OCI-M2 (cell line): Measurements from ENCODE around the gene NFS1.
"Not testable (repeated sequence)": the region's sequence is repeated elsewhere in the genome, so short reads cannot be mapped to it uniquely, and the experiment has no call there.

Source experiments
- DNase-seq: peaks from one replicate; lab custom pipeline; 2025; ENCODE audit not compliant: unreplicated experiment; lab: John Stamatoyannopoulos, UW

NFS1 gene

DNA sequence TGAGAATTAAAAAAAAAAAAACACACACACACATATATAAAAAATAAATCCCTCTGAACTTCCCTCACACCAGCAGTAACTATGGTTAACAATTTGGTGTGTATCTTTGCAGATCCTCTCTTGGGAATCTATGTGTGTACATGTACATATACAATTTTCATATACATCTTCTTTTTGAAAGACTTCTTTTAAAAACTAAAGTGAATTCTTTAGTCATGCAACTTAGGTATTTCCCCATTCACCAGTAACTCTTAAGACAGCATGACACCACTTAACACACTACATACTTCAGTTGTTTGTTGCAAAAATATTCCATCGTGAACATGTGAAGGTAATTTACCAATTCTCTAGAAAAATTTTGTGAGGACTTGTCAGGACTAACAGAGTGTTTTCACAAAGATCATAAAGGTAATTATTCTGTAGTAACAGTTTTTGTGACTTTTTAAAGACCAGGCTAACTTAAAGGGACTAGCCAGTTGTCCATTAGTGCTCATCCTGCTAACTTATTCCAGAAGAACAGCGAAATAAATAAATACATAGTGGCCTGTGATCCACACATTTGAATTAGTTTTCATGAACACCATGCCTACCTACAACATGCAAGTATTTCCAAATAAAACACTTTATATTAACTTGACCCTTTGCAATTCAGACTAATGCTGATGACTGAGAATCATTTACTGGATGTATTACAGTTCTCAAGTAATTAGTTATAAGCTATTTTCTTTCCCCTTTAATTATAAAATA lies 30.9 kb upstream of the NFS1 start:
- DNase-seq = no peak

DNA sequence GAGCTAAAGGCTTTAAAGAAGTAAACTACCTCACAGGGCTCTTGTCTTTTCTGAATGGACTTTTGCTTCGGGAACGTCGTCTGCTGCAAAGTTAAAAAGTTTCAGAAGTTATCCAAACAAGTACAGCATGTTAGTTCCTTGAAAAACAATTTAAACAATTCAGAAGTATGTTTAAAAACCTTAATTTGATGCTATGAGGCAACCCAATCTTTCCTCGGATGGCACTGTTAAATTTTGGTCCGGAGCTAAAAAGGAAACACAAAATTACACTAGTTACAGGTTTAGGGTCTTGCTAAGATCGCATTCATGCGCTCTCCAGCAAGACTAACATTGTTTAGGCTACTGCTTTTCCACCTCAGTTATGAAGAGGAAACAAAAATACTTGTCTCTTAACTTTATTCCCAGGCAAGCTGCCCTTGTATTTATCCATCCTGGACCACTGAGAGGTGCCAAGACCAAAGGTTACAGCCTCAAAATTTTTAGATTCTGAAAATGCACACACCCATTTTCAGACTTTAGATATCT lies 30.2 kb upstream of the NFS1 start:
- DNase-seq = no peak

DNA sequence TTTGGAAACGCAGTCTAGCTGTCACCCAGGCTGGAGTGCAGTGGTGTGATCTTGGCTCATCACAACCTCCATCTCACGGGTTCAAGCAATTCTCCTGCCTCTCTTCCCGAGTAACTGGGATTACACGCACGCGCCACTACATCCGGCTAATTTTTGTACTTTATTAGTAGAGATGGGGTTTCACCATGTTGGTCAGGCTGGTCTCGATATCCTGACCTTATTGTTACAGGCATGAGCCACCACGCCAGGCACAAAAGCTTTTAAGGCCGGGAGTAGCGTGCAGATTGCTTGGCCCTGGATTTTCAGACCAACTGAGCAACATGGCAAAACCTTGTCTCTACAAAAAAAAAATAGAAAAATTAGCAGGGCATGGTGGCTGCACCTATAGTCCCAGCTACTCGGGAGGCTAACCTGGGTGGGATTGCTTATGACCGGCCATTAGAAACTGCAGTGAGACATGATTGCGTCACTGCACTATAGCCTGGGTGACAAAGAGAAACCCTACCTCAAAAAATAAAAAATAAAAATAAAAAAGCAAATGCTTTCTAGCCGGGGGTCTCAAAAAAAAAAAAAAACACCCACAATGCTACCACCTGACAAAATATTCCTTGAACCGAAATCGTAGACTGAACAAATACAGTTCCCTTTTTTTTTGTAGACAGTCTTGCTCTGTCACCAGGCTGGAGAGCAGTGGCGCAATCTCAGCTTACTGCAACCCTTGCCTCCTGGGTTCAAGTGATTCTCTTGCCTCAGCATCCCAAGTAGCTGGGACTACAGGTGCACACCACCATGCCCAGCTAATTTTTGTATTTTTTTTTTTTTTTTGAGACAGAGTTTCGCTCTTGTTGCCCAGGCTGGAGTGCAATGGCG lies 27.9 kb upstream of the NFS1 start:
- DNase-seq = no peak

DNA sequence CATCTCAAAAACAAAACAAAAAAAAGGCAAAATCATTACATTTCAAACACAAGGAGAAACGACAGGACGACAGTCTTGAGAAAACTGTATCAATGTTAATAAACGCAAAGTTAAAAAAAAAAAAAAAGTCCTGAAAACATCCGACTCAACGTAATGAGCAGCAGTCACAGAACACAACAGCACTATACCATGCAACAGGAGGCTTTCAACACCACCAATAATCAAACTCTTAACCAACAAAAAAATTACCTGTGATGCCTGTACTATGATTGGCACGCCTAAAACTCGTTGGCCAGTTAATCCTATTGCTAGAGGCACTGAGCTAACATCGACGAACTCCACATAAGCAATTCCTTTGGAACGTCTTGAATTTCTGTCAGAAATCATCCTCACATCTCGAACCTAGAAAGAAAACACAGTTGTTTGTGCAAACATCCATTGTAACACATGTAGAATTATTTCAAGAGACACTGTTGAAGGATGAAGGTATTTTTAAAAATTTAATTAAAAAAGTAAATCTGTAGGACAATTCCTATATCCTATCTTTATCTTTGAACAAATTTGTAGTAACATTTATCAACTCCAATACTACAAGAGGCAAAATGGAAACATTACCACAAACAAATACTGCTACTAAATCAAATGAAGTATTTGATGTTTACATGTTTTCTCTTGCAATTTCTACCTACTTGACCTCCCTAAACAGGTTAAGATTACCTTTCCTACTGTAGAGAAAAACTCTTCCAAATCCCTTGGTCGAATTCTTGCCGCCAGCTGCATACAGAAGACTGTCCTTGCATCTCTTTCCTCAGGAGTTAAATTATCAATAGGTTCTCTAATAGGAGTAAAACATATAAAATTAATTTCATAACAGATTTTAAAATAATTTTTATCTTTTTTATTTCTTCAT lies 25.4 kb upstream of the NFS1 start:
- no peak for DNase-seq

DNA sequence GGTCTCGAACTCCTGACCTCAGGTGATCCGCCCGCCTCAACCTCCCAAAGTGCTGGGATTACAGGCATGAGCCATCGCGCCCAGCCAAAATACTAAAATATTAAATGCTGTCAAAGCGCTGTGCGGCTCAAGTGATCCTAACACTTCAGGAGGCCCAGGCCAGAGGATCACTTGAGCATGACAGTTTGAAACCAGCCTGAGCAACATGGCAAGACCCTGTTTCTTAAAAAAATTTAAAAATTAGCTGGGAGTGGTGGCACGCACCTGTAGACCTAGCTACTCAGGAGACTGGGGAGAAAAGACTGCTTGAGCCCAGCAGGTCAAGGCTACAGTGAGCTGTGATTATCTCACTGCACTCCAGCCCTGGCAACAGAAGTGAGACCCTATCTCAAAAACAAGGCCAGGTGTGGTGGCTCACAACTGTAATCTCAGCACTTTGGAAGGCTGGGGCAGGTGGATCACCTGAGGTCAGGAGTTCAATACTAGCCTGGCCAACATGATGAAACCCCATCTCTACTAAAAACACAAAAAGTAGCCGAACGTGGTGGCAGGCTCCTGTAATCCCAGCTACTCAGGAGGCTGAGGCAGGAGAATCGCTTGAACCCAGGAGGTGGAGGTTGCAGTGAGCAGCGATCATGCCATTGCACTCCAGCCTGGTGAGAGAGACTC lies 24.6 kb upstream of the NFS1 start:
- not testable (repeated sequence) for DNase-seq

DNA sequence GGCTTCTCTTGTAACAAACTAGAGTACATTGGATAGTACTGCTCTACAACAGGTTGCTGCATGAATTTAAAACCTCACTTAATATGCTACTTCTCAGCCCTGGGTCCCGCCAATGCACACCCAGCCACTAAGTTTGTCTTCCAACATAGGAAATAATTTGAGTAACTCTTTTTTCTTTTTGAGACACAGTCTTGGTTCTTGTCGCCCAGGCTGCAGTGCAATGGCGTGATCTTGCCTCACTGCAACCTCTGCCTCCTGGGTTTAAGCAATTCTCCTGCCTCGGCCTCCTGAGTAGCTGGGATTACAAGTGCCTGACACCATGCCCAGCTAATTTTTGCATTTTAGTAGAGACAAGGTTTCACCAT lies 24.1 kb upstream of the NFS1 start:
- not testable (repeated sequence) for DNase-seq

DNA sequence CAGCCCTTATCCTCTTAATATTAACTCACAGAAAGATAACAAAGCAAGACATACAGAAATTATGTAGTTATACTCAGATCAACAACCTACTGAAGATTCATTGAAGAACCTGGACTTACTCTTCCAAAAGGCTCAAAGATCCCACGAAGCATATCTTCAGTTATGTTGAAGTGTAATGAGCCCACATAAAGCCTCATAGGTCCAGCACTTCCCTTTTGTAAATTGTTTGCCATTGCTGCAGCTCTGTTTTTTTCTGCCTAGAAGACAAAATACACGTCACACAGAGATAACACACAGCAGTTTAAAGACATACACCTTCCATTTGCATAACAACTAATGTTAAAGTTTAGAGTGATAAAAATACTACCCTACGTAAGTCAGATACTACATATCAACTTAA lies 22.5 kb upstream of the NFS1 start:
- no peak for DNase-seq

DNA sequence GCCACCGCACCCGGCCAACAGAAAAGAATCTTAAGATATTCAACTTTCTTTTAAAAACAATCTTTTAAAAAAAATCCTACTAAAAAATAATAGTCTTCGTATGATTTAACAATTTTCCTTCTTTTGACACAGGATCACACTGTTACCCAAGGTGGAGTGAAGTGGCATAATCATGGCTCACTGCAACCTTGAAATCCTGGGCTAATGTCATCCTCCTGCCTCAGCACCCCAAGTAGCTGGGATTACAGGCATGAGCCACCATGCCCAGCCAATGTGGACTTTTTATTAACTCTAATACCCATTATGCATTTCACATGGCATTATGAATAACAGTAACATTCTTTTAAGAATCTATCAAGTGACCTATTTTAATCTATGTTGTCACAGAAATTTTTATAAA lies 22.1 kb upstream of the NFS1 start:
- DNase-seq = no peak

DNA sequence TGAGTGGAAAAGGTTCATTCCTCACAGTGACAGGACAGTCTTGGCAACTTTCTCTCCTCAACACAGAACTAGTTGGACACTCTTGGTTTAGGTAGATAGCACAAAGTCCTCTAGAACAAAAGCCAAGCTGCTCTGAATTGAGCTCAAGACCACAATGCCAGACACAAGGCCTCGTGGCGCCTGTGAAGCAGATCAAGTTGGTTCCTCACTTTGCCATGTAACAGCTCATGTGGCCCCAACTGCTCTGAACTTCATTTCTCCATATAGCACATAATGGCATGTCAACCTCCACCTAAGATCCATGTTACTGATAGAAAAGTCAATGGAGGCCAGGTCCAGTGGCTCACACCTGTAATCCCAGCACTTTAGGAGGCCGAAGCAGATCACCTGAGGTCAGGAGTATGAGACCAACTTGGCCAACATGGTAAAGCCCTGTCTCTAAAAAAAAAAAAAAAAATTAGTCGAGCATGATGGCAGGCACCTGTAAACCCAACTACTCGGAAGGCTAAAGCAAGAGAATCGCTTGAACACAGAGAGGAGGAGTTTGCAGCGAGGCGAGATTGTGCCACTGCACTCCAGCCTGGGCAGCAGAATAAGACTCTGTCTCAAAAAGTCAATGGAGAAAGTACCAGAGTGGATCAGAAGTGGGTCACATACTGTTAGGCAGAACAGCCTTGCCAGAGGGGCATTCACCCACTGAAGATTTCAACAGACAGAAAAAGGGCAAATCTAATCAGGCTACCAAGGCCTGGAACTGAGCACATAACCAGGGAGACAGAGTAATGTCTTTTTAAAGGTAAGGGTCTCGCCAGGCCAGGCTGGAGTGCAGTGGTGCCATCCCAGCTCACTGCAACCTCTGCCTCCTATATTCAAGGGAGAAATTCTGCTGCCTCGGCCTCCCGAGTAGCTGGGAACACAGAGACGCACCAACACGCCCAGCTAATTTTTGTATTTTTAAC lies 21.3 kb upstream of the NFS1 start:
- no peak for DNase-seq

DNA sequence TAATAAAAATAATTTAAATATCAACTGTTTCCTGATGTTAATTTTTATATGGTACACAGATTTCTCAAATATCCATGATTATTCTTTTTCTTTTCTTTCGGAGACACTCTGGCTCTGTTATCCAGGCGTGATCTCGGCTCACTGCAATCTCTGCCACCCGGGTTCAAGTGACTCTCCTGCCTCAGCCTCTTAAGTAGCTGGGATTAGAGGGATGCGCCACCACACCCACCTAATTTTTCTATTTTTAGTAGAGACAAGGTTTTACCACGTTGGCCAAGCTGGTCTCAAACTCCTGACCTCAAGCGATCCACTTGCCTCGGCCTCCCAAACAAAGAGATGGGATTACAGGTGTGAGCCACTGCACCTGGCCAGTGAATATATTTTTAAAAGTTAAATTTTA lies 20.6 kb upstream of the NFS1 start:
- no peak for DNase-seq

DNA sequence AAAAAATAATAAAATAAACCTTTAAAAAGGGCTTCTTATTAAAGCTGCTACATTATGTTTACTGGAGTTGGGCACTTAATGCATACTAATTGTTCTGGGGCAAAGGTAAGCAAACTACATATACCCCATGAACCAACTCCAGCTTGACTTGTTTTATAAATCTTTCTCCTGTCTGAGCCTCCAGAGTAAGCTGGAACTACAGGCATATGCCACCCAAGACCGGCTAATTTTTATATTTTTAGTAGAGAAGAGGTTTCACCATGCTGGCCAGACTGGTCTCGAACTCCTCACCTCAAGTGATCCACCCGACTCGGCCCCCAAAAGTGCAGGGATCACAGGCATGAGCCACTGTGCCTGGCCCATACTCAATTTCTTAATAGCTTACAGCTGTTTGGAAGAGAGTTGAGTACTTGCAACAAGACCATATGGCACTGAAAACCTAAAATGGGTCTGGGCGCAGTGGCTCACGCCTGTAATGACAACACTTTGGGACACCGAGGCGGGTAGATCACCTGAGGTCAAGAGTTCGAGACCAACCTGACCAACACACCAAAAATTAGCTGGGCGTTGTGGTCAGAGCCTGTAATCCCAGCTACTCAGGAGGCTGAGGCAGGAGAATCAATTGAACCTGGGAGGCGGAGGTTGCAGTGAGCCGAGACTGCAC lies 20.0 kb upstream of the NFS1 start:
- DNase-seq = no peak

DNA sequence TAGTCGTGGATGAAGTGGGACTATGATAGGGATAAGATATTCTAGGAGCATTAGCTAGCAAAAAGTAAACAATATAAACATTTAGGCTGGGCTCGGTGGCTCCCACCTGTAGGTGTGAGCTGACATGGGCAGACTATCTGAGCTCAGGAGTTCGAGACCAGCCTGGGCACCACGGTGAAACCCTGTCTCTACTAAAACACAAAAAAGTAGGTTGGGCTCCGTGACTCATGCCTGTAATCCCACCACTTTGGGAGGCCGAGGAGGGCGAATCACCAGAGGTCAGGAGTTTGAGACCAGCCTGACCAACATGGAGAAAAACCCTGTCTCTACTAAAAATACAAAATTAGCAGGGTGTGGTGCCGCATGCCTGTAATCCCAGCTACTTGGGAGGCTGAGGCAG lies 19.2 kb upstream of the NFS1 start:
- not testable (repeated sequence) for DNase-seq

DNA sequence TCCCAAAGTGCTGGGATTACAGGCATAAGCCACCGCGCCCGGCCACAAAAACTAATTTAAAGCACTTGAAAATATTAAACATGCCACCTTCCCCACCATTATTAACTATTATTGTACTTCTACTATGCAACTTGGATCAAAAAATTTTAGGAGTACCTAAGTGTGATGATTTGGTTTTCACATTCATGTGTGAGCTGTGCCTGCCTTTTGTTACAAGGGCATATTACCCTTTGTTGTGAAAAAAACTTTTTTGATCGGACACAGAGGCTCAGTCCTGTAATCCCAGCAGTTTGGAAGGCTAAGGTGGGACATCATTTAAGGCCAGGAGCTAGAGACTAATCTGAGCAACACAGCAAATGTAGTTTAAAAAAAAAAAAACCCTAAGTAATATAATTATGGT lies 17.2 kb upstream of the NFS1 start:
- DNase-seq = no peak

DNA sequence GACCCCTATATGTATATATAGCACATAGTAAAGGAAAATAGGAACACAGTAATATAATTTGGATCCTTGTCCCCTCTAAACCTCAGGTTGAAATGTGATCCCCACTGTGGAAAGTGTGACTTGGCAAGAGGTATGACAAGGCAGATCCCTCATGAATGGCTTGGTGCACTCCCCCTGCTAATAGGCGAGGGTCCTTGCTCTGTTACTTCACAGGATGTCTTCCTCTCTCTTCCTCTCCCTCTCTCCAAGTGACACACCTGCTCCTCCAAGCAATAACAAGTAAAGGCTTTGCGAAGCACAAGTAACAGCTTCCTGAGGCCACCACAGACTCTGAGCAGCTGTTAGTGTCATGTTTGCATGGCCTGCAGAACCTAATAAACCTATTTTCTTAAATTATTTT lies 16.5 kb upstream of the NFS1 start:
- DNase-seq = no peak

DNA sequence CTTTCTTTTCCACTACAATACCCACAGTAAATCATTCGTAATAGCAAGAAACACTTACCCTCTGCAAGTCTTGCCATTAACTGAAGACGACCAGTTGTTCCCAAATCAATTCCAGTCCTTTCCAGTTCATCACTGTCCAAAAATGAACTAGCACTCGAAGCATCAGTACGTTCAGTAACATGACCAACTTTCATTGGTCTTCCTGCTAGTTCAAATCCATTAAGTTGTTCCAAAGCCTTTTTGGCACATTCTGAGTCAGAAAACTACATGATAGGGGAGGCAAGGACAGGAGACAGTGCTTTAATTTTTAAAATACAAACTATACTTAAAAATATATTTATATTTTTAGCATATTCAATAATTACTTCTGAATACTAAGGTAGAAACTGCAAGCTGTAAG lies 15.0 kb upstream of the NFS1 start:
- DNase-seq = no peak

DNA sequence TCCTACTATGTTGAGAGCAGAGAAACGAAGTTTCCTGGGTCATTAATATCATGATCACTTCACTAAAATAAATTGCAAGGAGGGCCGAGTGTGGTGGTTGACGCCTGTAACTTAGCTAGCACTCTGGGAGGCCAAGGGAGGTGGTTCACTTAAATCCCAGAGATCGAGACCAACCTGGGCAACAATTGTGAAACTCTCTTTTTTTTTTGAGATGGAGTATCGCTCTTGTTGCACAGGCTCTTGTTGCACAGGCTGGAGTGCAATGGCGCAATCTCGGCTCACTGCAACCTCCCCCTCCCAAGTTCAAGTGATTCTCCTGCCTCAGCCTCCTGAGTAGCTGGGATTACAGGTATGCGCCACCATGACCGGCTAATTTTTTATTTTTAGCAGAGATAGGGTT lies 14.0 kb upstream of the NFS1 start:
- not testable (repeated sequence) for DNase-seq

DNA sequence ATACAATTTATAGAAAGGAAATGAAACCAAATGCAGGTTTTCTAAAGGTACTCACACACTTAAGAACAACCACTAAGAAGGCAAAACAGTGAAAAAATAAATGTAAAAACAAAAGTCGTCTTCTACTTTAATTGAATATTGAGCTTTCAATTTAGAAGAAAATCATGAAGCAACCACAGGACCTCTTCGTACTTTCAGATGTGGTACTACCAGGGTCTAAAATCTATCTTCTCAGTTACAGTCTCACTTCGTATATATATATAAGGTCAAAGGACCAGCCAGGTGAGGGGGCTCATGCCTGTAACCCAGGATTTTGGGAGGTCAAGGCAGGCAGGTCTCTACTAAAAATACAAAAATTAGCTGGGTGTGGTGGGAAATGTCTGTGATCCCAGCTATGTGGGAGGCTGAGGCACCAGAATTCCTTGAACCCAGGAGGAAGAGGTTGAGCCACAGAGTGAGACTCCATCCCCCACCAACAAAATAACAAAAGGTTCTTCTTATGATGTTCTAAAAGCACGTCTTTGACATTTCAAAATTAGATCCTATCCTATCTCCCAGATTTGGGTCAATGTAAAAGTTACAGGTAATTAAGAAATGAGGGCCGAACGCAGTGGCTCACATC lies 12.5 kb upstream of the NFS1 start:
- DNase-seq = no peak

DNA sequence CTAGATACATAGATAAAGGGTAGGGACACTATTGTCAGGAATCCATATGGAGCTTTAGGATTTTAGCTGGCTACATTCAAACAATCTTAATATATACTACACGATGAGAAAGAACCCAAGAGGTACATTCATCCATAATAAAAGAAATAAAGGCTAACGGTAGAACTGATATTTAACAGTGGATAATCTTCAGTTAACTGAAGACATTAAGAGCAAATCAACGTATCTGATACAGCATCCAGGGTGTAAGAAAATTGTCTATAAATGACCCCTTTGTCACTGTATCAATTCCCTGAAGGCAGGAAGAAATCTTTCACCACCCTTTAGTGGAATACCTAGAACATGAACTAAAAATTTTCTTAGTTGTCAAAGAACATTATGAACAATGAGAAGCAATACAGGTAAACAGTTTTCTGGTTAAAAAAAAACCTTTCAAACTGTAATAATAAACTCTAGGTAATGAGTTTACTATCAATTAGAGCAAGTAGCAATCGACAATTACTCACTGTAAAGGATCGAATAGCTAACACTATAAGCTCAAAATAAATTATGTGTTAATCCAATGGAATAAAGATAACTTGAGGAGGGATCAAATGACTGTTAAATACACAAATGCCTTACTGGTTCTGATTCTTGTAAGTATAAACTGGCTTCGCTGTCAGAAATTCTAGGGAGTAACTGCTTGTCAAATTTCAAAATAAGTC lies 11.9 kb upstream of the NFS1 start:
- no peak for DNase-seq
